ENCODE data around the gene LEMD2.
"Not testable (repeated sequence)": the region's sequence is repeated elsewhere in the genome, so short reads cannot be mapped to it uniquely, and the experiment has no call there.

The LEMD2 gene

DNA sequence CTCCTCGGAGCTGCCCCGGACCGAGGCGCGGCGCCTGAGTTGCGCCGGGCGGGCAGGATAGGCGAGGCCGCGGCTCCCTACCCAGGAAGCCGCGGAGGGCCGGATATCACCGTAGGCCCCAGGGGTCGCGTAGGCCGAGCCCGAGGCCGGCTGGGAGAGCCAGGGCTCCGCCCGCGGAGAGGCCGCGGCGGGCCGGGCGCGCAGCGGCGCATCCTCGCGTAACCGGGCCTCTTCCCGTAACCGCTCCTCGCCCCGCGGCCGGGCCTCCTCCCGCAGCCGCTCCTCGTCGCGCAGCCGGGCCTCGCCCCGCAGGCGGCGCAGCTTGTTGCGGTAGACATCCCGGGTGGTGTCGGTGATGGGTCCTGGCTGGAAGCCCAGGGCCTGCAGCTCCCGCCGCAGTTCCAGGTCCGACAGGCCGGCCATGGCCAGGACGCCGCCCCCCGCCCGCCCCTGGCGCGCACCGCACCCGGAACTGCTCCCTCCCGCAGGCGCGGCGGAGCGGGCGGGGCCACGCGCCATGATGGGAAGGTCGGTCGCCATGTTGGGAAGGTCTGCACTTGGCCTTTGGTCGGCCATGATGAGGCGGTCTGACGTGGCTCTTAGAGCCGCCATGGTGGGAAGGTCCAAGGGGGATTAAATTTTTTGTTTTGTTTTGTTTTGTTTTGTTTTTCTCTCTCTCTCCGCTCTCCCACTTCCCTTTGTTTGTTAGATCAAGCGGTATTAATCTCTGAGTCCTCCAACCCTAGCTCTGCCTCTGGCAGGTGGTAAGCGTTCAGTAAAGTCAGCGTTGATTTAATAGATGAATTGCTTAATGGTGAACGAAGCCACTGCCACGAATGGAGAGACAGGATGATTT is at the start of gene LEMD2:
Gene LEMD2 (minus strand): TSS at position 437 of the 856 bp plus-strand sequence. CDS start 14 bp downstream, at position 423.
- DNase-seq (ENCODE audit: low read depth), result peak; percentile 89

DNA sequence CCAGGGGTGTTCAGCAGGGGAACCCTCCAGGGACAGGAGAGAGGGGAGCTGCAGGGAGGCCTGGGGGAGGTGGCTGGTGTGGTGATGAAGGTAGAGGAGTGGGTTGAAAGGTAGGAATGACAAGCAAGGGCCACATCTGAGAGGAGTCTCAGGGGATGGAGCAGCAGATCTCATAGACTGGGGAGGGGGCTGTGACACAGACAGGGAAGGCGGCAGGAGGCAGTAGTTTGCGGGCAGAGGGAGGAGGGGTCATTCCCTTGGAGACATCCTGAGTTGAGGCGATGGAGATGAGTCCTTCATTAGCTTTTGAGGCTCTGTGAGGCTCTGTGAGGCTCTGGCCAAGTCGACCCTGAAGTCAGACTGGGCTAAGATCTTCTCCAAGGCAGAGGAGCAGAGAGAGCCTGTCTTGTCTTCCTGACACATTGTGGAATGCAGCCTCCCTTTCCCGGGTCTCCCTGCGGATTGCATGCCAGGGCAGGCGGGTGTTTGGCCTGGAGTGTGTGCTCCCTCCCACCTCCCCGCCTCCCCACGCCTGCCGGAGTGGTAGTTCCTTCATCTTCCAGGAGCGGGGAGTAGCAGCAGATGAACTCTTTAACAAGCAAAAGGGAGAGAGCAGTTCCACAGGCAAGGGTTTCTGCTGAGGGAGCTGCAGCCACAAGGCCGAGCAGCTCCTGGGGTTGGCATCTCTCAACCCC is 49.2 kb upstream of the LEMD2 start:
- no peak for DNase-seq (ENCODE audit: low read depth)

DNA sequence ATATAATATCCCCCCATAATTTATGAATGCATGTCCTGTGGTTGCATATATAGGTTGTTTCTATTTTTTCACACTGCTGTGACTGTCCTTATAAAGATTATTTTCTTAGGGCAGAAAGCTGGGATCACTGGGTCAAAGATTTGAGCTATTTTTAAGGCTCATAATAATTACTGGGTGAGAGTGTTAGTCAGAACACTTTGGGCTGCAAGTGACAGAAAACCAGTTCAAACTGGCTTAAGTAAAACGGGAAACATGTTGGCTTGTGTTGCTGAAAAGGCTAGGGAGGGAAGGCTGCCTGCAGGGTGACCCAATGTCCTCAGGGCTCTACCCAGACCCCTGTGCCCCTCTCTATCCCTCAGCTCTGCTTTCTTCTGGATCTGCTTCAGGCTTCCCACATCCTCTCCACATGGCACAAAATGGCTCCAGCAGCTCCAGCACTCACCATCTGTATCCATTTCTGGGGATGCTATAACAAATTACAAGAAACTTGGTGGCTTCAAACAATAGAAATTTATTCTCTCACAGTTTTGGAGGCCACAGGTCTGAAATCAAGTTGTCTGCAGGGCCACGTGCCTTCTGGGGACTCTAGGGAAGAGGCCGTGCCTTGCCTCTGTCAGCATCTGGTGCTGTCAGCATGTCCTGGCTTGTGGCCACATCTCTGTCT is 48.0 kb upstream of the LEMD2 start:
- no peak for DNase-seq (ENCODE audit: low read depth)

DNA sequence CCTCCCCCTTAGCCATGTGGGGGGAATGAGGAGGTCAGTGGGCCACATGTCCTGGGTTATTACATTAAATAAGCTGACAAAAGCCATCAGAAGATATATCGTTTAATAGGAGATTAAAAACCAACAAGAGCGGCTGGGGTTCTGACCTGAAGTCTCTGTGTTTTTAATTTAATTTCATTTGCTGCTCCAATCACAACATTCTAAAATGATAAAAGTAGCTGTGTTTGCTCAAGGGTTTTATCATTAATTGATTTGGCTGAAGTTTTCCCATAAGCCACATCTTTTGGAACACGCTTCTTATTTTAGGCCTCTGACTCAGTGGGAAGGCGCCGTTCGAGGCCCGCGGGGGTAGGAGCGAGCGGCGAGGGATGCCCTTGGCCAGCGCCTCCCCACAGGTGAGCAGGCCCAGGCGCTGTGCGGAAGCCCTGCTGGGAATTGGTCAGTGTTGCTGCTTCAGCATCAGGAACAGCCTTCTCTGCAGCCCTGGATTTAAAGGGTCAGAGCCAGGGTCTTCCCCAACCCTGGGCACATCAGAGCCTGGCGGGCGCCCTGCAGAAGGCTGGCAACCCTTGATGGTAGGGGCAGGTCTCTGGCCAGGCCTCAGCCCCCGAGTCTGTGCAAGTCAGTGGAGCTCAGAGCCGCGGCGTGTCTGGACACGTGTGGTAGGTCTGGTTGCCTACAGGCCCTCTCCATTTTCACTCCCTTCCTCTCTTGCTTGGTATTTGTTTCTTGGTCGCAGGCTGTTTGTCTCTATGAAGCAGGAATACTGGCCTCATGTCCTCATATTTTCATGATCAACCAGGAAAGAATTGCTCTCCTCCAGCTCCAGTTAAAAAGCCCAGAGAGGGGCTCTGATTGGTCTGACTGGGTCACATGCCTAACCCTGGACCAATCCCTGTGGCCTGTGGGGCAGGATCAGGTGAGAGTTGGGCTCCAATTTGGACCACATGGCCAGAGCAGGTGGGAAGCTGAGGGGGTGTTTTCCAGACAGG is 45.8 kb upstream of the LEMD2 start:
- no peak for DNase-seq (ENCODE audit: low read depth)

DNA sequence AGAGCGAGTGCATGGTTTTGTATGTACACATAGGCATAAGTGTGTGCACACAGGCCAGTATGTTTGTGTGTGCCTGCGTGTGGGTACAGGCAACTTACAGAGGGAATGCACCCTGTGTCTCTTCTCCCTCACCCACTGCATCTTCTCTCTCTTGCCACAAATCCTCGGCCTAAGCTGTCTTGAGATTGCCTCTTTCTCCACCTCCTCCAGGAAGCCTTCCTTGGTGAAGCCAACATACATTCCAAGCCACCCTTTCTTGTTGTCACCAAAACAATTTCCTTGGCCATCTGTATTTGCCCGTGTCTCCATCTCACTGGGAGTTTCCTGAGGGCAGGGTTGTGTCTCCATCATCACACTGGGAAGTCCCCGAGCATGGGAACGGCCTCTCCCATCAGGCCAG is 44.7 kb upstream of the LEMD2 start:
- no peak for DNase-seq (ENCODE audit: low read depth)

DNA sequence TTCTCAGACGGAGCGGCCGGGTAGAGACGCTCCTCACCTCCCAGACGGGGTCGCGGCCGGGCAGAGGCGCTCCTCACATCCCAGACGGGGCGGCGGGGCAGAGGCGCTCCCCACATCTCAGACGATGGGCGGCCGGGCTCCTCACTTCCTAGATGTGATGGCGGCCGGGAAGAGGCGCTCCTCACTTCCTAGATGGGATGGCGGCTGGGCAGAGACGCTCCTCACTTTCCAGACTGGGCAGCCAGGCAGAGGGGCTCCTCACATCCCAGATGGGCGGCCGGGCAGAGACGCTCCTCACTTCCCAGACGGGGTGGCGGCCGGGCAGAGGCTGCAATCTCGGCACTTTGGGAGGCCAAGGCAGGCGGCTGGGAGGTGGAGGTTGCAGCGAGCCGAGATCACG is 43.9 kb upstream of the LEMD2 start:
- DNase-seq (ENCODE audit: low read depth), result not testable (repeated sequence)

DNA sequence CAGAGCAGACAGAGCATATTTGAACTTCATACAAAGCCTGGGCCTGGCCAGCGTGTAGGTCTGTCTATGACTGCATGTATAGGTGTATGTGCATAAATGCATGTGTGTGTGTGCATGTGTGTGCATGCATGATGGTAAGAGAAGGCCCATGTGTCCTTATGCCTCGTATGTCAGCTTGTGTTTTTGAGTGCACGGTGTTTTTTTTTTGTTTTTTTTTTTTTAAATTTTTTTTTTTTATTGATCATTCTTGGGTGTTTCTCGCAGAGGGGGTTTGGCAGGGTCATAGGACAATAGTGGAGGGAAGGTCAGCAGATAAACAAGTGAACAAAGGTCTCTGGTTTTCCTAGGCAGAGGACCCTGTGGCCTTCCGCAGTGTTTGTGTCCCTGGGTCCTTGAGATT is 42.8 kb upstream of the LEMD2 start:
- DNase-seq (ENCODE audit: low read depth), result not testable (repeated sequence)

DNA sequence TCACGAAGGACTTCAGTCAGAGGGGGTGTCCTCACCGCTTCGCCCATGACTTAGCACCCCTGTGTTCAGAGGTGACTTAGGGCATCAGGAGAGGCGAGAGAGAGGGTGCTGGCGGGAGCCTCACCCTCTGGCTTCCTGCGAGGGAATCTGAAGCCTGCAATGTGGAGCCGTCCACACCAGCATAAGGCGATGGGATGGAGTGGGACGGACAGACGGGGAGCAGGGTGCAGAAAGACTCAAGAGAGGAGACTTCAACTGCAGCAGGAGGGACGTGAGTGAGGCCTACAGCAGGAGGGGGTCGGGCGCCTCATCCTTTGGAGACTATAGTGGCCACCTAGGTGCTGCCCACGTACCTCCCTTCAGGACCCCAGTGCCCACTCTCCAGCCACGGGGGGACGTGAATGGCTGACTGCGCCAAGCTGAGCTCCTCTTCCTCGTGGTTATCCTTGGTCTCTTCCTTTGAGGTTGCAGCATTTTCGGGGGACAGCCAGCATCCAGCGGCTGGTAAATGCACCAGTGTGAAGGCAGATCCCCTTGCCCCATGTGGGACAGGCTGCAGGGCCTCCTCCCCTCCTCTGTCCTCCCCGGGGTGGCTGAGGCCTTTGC is 41.8 kb upstream of the LEMD2 start:
- no peak for DNase-seq (ENCODE audit: low read depth)

DNA sequence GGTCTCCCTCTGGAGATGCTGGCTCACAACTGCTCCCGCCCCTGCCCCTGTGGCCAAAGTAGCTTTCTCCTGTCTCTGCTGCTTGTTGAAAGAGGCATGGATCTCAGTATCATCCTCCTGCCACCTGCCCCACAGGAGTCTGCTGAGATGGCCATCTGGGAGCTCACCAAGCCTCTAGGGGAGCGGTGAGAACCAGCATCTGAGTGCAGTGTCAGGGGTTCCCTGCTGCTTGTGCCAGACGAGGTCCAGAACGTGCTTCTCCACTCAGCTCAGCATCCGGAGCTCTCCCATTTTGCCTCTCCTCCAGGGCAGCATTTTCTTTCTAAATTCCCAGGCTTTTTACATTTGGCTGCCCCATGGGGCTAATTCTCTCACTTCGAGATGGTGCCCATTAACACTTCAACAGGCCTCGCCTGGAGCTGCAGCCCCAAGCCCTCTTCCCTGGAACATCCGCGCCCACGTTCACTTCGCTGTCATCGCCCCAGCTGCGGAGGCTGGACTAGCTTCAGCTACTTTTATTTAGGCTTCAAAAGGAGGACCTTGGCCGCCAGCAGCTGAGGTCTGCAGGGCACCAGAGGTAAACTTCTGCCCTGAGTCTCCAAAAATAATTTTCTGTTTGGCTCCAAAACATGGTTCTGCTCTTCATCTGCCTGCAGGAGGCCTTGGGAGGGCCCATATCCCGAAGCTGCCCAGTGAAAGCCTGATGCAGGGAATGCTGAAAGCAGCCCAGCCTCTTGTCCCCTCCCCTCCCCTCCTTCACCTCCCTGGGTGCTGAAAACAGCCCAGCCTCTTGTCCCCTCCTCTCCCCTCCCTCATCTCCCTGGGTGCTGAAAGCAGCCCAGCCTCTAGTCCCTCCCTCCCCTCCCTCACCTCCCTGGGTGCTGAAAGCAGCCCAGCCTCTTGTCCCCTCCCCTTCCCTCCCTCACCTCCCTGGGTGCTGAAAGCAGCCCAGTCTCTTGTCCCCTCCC is 40.1 kb upstream of the LEMD2 start:
- no peak for DNase-seq (ENCODE audit: low read depth)

DNA sequence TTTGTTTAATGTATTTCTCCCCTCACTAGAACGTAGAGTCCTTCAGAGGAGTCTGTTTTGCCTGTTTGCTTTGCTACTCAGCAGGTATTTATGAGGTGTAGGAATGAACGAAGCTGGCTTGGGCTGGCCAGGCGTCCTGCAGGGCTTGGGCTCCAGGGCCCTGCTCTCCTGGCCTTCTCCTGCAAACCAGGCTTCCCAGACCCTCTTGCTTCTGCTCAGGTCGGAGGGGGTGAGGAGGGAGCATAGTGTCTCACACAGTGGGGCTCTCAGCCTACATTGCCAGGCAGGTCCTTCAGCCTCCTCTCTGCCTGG is 39.5 kb upstream of the LEMD2 start:
- DNase-seq (ENCODE audit: low read depth), result no peak

DNA sequence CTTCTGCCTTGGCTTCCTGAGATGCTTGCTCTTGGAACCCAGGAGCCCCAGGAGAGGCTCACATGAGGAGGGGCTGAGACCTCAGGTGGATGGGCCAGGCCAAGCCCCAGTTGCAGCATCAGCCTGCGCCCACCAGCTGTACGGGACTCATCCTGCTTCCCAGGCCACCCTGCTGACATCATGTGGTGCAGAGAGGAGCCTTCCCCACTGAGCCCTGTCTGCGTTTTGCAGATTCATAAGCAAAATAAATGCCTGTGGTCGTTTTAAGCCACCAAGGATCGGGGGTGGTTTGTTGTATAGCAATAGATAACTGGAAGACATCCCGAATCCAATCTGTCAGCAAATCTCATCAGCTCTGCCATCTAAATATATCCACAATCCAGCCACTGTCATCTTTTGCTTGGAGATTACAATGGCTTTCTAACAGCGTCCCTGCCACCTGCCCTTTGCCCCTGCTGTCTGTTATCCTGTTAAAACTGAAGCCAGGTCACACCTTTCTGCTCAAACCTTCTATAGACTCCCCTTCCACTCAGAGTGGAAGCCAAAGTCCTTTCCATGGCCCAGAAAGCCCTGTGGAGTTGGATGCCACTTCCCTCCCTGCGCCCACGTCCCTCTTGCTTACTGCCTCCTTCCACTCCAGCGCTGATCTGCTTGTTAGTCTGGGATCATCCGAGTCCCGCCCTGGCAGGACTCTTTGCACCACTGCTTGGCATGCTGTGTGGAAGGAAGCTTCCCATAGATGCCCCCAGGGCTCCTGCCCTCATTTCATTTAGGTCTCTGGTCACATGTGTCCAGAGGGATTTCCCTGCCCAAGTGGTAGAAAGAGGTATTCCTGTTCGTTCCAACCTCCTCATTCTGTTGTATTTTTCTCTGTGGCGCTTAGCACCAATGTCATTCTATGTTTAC is 38.9 kb upstream of the LEMD2 start:
- DNase-seq (ENCODE audit: low read depth), result no peak

DNA sequence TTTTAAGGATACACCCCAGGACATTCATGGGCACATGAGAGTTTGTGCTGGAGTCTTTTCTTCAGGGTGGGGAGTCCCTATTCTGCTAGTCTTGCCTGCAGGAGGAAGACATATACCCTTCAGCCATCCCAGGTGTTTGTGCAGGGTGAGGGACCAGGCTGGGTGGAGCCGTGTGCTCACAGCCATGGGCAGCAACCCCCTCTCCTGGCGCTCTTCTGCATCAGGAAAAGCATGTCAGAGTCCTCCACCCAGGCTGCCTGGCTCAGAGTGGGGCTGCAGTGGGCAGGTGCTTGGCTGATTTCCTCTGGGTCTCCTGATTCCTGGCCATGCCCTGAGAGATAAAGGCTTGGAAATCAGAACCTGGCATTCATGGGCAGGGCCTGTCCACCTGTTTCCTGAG is 37.6 kb upstream of the LEMD2 start:
- DNase-seq (ENCODE audit: low read depth), result no peak

DNA sequence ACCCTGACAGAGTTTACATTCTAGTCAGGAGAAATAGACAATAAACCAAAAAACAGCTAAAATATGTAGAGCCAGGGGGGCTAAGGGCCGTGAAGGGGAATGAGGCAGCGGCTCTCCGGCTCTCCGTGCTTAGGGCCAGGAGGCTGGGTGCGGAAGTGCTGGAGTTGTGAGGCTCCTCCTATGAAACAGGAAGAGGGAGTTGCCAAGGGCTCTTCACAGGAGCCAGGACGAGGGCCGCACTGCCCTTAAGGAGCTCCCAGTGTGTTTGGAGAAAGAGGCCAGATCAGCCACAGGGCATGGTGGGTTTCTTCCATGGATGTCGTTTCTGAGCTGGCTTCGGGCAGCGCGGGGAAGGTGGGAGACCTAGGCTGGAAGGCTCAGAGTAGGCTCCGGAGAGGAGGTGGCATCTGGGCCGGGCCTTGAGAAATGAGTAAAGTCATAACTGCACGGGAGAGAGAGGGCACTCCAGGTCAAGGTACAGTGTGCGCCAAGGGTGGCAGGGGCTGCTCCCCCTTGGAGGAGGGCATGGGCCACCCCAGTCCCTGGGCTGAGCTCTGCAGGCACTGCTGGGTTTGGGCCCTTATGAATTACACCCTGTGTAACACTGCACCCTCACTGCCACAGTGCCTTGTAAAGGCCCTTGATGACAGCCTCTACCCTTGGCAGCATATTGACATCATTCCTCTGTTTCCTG is 35.7 kb upstream of the LEMD2 start:
- DNase-seq (ENCODE audit: low read depth), result no peak

DNA sequence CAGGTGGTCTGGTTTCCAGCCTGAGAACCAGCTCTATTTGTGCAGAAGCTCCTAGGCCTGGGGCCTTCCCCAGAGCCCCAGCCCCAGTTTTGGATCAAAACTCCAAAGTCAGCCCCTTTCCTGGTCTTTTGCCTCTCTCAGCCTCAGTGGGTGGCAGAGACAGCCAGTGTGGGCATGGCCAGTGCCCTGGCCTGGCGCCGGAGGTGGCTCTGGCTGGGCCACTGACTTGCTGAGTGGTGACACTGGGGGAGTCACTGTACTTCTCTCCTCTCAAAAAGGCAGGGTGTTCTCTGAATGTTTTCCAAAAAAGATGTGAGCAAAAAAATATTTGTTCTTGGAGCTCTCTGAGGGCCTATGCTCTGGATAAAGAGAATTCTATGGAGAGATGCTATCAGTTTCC is 34.9 kb upstream of the LEMD2 start:
- no peak for DNase-seq (ENCODE audit: low read depth)

DNA sequence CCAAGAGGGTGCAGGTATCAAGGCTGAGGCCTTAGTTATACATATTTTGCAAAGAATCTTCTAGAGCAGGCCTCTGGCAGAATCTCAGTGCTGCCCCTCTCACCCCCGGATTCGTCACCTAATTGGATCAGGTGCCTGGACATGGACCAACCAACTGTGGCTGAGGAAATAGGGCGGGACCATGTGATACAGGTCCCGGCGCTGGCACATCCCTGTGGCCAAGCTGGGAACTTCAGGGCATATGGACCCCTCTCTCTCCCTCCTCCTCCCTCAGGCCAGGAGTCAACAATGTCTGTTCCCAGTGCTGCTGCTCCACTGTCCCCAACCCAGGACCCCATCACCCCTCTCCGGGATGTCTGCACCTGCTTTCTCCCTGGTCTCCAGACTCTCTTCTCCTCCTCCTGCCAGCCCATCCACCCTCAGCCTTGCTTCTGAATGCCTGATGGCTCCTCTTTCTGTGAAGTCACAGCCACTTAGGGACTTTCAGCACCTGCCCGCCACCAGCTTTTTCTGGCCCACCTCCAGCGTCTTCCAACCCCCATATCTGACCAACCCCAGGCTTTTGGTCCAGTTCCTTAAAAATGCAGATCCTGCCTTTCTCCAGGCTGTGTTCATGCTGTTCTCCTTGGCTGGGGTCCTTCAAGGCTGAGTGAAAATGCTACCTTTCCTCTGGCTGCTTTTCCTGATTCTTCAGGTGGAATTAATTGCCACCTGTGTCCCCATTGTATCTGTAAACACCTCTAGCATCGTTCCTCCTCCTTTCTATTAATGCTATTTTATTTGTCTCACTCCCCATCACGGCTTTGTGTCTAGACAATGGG is 33.9 kb upstream of the LEMD2 start:
- no peak for DNase-seq (ENCODE audit: low read depth)

DNA sequence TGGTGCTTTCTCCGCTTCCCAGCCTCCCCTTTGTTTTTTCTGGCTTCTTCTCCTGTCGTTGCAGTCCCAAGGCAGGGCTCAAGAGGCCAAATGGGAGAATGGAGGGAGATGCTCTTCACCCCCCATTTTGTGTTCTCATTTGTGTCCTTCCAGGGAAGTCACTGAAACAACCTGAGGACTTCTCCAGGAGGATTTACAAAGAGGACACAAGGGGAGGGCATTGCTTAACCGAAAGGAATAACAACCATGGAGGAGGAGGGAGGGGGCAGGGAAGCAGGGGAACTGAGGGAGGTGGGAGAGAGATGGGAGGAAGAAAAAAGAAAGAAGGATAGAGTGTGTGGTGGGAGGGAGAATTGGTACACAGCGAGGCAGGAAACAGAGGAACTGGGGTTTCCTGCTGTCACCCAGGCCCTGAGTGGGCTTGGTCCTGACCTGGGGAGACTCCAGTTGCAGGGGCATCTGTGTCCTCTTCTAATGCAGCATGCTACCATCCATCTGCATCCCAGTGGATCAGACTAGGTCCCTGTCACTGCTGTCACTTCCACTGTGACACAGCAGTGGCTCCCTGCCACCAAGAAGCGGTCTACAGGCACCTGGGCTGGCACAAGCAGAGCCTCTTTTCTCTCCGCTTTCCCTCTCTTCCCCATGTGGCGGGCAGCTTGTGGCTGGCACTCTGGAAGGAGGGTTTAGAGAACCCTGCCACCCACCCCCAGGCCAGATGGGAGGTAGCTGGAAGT is 32.0 kb upstream of the LEMD2 start:
- no peak for DNase-seq (ENCODE audit: low read depth)

DNA sequence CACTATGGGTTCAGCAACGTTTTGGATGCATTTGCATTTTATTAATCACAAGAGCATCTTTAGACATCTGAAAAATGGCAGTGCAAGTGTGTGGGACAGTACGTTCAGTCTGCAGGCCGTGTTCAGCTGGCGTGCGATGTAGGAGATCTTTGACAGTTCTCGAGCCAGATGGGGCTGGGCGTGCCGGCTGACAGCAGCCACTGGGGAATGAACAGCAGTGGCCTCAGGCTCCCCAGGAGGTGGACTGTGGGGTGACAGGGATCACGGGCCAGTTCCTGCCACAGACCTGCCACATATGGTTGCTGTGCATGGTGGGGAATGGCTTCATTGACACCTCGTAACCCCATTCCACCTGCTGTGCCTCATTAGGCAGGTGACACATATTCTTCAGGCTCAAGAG is 31.3 kb upstream of the LEMD2 start:
- DNase-seq (ENCODE audit: low read depth), result no peak
